HS-27A (cell line): ENCODE measurements around the gene ZFAND3.
"Not testable (repeated sequence)": the region's sequence is repeated elsewhere in the genome, so short reads cannot be mapped to it uniquely, and the experiment has no call there.

Experiments used
- DNase-seq: peaks from one replicate; pipeline ENCODE4 v3.0.0-alpha.2; 2012; ENCODE audit warnings: low read depth, missing footprints

The ZFAND3 gene

DNA sequence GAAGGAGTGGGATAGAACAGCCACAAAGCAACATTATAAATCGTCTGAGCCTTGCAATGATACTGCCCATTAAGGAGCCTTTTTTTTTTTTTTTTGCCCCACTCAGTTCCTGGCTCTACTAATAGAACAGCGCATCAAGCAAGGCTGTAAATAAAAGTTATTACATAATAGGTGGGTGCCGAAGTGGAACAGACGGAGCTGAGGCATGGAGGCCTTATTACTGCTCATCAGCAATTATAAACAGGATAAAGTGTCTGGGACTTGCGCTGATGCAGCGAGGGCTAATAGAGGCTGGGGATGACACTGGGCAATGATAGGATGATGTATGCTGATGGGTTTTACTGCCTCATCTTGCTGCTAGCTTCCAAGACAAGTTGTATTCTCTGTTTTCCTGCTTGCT, 272.1 kb downstream of the ZFAND3 start:
- DNase-seq, result no peak

DNA sequence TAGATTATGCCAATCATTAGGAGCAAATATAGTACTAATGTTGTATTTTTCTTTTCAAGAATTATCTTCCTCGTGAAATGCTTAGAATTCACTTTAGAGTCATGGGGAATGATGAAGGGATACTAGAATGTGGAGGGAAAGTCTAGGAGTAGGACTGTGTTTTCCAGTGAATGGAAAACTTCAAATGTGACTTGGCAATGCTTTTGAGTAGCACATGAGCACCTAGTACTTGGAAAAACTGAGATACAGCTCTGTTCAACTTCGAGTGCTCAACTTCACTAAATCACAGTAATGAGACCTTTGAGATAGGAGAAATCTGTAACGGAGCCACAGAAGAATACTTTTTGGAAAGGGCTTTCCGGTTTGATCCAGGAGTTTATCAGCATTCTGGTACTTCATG, 272.9 kb downstream of the ZFAND3 start:
- DNase-seq, result no peak

DNA sequence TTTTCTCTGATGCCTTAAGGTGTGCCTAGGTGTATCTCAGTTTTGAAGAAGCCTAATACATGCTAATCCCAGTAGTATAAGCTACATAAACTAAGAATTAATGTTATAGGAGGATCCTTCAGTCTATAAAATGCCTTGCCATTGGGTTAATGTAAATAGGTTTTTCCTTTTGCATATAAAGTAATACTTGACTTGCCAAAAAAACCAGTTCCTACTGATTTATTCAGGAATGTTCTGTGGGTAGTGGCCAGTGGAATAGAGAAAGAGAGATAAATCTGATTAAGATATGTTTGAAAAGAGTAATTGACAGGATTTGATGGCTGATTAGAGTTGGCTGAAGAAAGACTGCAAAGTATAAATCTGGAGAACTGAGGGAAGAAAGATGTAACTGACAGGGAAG, 273.4 kb downstream of the ZFAND3 start:
- no peak for DNase-seq

DNA sequence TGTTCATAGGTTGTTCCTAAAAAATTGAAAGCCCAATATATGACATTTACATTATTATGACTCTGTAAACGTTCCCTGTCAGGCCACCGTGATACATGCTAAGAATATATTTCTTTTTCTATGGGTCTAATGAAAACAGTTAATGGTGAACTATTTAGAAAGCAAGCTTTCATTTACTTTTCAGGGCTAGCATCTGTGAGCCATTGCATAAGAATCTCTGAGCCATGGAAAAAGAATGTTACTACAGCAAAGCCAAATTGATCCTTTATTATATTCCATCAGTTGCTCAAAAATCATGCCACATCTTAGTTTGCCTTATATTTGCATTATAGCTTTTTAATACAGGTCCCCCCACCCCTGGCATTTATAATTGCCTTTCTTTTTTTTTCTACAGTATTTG, 275.5 kb downstream of the ZFAND3 start:
- DNase-seq, result peak; percentile 51

DNA sequence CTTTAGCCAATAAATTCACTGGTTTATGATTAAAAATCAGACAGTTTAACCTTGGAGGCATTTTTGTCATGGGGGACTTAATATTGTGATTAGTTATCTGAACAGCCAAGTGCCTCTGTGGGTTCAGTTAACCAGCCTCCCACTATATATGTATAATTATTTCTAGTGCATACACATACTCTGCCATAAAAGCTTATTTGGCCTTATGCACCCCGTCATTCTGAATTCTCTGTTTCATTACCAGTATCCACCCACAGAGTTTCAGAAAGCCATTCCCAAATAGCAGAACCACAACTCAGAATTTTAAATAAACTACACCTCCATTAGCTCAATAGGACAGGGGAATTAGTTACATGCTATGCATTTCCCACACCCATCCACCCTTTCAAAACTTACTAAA, 279.7 kb downstream of the ZFAND3 start:
- no peak for DNase-seq

DNA sequence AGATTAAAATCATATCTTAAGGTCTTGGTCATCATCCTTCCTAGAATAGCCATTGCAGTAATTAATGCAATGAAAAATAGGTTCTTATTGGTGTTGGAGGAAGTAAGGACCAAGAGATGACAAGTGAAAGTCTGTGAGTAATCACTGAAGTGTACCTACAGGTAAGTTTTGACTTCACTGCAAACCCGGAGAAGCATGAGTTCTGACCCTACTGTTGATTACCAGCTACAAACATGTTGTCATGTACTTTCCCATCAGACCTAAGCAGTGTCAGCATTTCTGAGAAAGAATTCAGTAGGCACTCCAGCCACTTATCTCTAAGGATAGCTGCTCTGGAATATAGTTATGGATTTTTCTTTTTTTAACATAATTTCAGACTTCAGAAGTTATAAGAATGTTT, 280.9 kb downstream of the ZFAND3 start:
- no peak for DNase-seq

DNA sequence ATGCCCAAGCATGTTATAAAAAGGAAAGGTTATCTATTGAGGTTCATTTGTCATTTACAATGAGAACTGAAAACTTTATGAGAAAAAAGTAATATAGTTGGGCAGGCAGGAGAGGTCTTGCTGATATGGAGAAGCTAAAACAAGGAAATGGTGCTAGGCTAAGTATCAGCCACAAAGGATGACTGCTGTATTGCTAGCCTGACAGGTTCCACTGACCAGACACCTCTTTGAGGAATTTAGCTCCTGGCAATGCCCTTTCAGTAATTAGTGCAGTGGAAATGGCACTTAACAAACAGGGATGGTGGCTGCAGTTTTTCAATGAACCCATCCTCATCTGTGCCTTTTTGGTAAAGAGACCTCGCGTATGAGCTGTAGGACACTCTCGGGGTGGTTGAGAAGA, 284.4 kb downstream of the ZFAND3 start:
- no peak for DNase-seq

DNA sequence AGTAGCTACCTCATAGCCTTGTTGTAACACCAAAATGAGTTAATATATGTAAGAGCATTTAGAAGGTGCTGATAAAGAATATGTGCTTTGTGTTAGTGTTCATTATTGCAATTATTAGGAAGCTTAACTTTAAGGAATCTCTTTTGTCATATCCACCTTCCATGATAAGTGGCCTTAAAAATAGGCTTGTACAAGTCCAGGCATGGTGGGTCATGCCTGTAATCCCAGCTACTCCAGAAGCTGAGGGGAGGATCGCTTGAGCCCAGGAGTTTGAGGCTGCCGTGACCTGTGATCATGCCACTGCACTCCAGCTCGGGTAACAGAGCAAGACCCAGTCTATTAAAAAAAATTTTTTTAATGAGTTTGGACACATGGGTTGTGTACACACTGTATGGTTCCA, 285.5 kb downstream of the ZFAND3 start:
- DNase-seq, result no peak

DNA sequence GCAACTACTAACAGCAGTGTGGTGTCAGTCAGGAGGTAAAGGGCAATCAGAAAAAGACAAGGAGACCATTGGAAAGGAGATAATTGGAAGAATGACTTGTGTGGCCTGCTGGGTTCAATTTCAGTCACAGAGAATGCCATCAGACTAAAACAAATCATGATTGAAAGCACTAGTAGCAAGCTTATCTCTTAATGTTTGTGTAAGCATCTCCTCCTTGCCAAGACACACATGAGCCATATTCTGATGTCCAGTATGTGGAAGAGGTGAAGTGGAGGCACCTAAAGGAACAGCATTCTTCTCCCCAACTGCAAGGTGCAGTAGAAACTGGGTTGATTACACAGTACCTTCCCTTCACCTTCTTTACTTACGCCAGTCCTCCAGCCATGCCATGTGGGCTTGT, 287.5 kb downstream of the ZFAND3 start:
- no peak for DNase-seq

DNA sequence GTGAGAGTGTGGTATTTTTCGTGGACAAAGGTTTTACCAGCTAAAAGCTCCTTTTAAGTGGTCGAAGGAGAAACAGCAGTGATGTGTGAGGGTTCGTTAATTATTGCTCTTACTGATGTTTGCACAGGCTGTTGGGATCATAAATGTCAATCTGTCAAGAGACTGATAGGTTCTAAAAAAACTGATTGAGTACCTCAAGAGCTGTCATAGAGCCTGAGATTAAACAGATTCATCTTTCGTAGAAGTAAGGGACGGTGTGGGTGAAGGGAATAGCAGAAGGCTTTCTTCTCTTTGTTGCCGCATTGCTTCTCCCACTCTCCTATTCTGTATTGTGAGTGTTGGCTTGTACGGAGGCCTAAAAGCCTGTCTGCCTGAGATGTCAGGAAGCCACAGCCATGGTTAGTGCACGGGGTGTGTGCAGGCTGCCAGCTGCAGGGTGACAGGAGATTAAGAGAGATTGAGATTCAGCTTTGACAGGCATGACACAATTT, 291.0 kb downstream of the ZFAND3 start:
- DNase-seq, result no peak

DNA sequence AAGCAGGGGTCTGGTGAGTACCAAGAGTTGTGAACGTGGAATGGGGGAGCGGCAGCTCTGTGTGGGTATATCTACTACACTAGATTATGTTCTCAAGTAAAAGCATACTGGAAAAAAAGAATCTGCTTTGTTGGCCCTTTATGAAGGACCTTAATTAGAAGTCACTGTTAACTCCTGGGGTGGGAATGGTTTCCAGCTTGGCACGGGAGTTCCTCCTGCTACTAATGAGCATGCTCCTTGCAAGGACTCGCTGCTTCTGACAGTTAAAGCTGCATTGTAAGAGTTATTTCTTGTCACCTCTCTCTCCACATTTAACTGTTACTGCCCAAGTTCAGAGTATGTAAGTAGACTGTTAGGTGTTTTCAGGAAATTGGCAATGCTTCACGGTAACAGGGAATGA, 292.7 kb downstream of the ZFAND3 start:
- DNase-seq, result no peak

DNA sequence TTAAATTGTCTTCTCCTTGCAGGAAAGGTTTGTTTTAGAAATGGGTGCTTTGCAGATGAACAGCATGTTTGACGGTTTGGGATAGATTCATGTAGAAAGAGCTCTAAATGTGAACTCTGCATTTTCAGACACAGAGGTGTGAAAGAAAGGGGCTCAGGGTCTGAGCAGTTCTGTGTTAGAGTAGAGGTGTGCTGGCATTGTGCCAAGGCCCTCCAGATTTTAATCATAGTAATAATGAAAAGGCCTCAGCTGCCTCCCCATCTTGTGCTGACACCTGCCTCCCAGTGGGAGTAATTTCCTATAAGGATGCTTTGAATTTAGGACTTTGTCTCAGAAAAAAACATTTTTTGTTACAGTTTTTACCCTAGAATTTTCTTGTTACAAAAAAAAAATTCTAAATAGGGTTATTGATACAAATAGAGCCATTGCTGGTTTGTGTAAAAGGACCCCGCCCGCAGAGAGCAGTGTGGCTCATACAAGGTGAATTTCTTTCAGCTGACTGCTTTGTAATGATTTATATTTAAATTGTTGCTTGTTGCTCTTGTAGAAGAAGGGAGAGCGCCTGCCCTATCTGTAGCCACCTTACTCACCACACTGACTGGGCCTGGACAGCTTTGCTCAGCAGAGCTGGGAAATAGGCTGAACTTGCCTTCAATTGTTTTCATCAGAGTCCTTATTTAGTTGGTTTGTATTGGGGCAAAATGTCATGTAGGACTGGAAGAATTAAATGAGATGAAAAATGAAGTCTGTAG, 294.5 kb downstream of the ZFAND3 start:
- DNase-seq, result no peak

DNA sequence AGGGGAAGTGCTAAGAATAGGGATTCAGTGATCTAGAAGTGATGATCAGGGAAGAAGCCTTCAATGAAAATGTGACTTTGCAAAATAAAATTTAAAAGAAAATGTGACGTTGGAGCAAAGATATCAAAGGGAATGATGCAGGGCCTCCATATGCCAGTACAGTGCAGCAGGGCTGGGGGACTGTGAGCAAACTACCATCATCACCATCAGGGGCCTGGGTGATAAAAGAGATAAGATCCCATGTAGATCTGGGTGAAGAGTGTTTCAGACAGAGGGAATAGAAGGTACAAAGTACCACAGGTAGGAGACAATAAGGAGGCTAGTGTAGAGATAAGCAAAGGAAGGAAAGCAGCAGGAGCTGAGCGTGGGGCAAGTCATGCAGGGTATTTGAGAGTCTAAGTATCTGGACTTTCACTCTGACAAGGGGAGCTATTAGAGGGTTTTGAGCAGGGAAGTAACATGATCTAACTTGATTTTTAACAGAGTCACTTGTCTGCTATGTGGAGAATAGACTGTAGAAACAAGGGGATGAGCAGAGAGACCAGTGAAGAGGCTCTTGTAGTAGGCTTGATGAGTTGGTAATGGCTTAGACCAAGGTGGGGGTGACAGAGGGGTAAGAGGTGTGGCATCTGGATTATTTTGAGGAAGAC, 295.6 kb downstream of the ZFAND3 start:
- no peak for DNase-seq

DNA sequence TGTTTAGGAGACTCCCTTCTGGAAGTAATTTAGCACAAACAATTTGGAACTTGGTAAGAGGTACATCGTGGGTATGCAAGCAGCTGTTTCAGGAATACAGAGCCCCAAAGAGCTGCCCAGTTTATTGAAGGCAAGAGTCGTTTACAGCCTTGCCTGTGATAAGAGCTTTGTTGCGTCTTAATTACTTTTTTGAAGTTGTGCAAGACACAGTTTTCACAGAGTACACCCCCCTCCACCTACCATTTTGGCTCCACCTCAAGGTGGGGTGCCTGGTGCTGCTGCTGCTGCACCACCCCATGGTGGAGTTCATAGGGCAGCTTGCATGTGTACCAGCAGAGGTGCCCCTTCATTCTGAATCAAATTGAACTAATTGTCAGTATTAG, 296.1 kb downstream of the ZFAND3 start:
- no peak for DNase-seq

DNA sequence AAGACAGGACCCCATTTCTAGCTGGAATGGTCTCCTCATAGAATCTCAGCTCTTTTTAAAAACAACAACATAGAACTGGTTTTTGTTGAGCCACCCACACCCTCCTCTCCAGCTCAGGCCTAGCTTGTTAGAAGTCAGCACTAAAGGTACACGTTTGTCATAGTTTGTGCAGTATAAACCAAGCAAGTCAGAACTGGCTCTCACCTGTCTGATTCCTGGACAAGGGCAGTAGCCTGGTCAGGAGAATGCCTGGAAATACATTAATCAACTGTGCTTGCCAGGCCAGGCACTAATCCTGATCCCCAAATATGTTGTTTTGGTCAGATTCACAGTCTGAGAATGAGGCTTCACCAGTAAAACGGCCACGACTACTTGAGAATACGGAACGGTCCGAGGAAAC, 296.7 kb downstream of the ZFAND3 start:
- DNase-seq, result no peak

DNA sequence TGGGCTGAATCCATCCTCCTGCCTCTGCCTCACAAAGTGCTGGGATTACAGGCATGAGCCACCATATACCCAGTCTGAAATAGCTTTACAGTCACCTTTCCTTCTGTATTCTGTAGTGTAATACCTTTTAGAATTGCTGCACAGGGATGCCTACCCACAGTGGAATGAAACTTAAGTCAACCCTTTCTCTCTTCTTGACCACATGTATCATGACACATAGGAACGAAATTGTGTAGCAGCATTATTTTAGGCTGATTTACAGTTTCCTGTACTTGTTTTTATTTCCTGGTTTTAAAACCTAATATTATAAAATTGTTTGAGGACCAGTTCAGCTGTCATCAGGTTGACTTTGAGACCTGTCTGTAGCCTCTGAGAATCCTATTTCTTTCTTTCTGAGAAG, 297.8 kb downstream of the ZFAND3 start:
- DNase-seq, result no peak

DNA sequence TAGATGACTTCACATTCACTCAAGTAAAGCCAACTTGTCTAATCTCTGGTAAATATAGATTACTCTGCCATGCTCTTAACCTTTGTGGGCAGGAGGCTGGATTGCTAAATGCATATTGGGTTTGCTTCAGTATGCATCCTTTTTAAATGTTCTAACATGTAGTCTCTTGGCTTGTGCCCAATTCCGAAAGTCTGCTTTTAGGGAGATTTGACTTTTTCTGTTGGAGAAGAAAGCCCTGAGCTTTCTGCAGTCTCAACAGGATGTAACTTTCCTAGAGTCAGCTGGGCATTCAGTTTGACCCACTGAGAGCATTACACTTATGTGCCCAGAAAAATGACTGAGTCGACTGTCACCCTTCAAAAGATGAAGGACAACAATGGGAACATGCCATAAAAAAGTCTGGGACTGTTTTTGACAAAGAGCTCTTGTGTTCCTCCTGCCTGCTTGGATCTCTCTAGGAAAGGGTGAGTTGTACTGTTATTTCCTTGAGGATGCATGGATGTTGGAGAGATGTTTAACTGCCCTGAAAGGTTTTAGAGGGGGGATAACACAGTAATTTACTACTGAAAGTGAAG, 299.4 kb downstream of the ZFAND3 start:
- no peak for DNase-seq

DNA sequence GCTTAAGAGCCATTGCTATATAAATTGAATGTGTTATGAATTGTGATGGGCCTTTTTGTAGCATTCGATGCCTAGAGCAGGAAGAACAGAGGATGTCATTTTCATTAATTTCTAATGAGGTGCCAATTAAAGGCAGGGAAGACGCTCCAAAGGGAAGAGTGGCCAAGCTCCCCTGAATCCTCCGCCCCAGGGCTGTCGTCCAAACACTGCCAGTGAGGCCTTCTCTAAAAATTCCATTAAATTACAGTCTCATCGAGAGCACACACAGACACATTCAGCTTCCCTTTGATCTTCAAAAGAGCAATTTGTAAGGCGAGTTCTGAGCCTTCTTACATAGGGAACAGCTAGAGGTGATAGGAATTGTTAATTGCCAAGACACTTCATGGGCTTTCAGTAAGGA, 300.0 kb downstream of the ZFAND3 start:
- DNase-seq, result no peak

DNA sequence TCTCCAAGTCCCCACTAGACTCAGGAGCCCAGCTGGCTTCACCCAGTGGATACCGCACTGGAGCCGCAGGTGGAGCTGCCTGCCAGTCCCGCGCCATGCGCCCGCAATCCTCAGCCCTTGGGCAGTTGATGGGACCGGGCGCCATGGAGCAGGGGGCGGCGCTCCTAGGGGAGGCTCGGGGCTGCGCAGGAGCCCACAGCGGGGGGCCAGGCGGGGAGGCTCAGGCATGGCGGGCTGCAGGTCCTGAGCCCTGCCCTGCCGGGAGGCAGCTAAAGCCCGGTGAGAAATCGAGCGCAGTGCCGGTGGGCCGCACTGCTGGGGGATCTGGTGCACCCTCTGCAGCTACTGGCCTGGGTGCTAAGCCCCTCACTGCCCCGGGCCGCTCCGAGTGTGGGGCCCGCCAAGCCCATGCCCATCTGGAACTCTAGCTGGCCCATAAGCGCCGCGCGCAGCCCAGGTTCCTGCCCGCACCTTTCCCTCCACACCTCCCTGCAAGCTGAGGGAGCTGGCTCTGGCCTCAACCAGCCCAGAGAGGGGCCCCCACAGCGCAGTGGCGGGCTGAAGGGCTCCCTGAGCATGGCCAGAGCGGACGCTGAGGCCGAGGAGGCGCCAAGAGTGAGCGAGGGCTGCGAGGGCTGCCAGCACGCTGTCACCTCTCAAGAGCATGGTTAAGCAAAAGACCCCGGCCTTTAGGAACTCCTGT, 304.8 kb downstream of the ZFAND3 start:
- DNase-seq, result not testable (repeated sequence)

DNA sequence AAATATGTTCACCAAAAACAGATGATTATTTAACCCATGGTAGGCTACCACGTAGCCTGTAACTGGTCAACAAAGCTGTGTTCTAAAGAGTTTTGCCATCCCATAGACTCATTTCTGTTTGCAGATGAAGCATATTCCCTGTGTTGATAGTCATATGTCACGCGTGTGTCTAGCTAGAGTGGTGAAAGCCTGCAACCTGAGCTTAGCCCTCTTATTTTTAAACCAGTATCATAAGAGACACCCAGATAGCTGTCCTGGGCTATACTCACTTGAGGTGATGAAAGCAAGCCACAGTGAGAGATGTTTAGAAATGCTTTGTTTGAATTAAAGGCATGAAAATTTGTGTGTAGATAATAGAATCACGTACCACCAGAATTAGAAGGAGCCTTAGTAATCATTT, 307.8 kb downstream of the ZFAND3 start:
- DNase-seq, result no peak

DNA sequence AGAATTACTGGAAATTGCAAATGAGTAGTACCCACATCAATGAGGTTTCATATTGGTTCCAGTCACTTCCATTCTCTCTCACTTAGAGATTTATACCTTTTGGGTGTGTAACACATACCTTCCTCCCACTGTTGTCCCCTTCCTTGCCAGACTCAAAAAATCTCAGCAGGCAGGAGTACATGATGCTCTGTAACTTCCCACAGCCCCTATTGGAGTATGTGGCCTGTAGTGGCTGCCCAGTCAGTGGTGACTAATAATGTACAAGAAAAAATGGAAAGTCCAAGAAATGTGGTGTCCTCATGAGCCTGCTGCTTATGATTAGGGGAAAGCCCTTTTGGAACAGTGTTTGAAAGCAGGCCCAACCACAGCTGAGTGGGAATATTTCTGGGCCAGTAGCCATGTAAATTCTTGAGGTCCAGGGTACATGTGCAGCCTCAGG, 312.0 kb downstream of the ZFAND3 start:
- peak; percentile 59 for DNase-seq

DNA sequence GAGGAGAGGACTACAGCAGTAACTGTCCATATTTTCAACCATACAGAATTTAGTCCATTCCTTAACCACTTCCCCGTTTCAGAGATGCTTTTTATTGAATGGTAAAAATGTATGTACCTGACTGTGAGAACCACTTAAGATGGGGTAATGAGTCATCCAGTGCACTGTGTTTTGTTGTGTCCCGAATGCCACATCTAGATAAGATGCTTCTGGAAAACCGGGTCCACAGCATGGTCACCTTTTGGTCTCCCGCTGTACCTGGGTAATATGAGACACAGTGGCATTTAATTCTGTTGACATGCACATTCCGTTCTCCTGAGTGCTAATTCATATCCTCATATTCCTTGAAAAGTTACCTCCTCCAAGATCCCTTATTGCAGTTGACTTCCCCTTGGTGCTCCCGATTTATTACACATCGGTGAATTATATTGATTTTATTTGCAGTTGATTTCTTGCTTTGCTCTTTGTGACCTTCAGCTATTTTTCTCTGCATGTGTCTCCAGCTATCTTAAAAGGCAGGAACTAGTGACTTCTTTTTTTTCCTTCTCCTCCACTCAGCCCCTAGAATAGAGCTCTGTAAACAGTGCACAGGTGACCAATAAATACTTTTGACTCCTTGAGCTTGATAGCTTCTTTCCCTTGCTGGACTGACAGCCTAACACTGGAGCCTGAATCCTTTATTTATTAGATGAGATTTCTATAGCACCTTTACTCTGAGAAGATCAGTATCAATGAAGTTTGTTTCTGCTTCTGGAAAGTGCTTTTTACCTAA, 314.6 kb downstream of the ZFAND3 start:
- DNase-seq, result no peak
